Measurements from ENCODE around the gene CCDC172. TPM values are rescaled to one million over a fixed set of nuclear protein-coding genes. Genes with fewer than 3 reads are reported as not detected.

CCDC172 gene
- total and polyA plus RNA-seq, 2 of the 4 experiments (the other 2 are of a cell fraction): not detected

DNA sequence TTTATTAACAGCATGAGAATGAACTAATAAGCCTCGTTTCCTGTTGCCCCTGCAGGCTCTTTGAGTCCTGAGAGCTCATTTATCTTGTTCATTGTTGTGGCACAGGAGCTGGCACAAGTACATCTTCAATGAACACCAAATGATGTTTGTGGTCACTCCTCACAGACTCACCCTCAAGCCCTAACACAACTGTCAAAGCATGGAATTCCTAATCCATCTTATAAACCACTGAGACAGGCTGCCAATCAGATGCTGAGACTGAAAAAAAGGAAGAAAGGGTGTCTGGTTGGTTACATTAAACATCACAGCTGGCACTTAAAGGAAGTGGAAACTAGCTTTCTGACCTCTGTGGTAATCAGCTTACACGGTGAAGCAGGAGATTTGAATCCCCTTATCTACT, 7.7 kb upstream of the CCDC172 start:
- no peak for ATAC-seq (ENCODE audit: low read depth)
- Histone ChIP-seq H2AFZ (replicated peaks; ENCODE audit: low read length, poor library complexity) (no peak overlapping the region), H2AK5ac (ENCODE audit: low read depth, low read length) (no peak overlapping the region), H3K27ac (ENCODE audit: insufficient read depth, low read length) (no peak overlapping the region), H4K20me1 (ENCODE audit: insufficient read depth, low read length) (no peaks in the 10 kb centered on the region), H3K23ac (ENCODE audit: low read depth, low read length) (no peak overlapping the region), H3K9me1 (ENCODE audit: insufficient read depth, low read length) (no peaks in the 10 kb centered on the region), H3K9ac (ENCODE audit: low read depth, low read length) (no peak overlapping the region), H3K4ac (ENCODE audit: low read depth, low read length) (no peak overlapping the region), H3K14ac (replicated peaks; ENCODE audit: low read depth, low read length) (no peak overlapping the region), H2BK15ac (ENCODE audit: low read depth, low read length) (no peak overlapping the region), H3K4me3 (ENCODE audit: insufficient read depth, low read depth, low read length) (no peak overlapping the region), H4K91ac (ENCODE audit: insufficient read depth, low read depth, low read length) (no peak overlapping the region), H2AK9ac (replicated peaks; ENCODE audit: low read depth, low read length, poor library complexity) (no peak overlapping the region), H2BK5ac (ENCODE audit: low read depth, low read length, poor library complexity, severe bottlenecking) (no peak overlapping the region), H4K5ac (ENCODE audit: low read depth, low read length) (no peak overlapping the region), H3K4me1 (ENCODE audit: control insufficient read depth, insufficient read depth, low read length) (no peaks in the 10 kb centered on the region), H4K8ac (ENCODE audit: low read depth in 2 of 2, low read length in 2 of 2) (no peak overlapping the region), H2BK120ac (ENCODE audit: low read depth, low read length) (no peak overlapping the region), H2BK20ac (ENCODE audit: low read depth, low read length) (no peak overlapping the region), H3K18ac (ENCODE audit: low read depth, low read length) (no peak overlapping the region), H3K36me3 (ENCODE audit: control insufficient read depth, insufficient read depth, low read length) (no peaks in the 10 kb centered on the region), H3K27me3 (ENCODE audit: control insufficient read depth, insufficient read depth, low read length) (no peaks in the 10 kb centered on the region), H3K56ac (ENCODE audit: extremely low read depth, insufficient read depth, low read length) (no peak overlapping the region), H3K9me3 (ENCODE audit: control insufficient read depth, insufficient read depth, low read length) (no peaks in the 10 kb centered on the region), H3K79me1 (ENCODE audit: low read depth in 1 of 2, low read length in 2 of 2) (no peaks in the 10 kb centered on the region), H3K4me2 (ENCODE audit: low read depth, low read length) (no peak overlapping the region)
- BruUV-seq (replicated peaks): no TSS peak
- in situ Hi-C loops (cut with MboI; ENCODE audit: low sequenced_read_pairs) (no loop called here), intact Hi-C loops (cut with micrococcal nuclease) (no loop called here), dilution Hi-C loops (cut with HindIII; ENCODE audit: low sequenced_read_pairs, unreplicated experiment) (no loop called here)
- WGBS, 2 experiments (ENCODE audit: extremely low coverage in 2 of 2, insufficient read length in 1 of 2): 0% methylated on average over 1 of the region's 2 CpGs; no CpG with 5 or more reads in 1 of the 2 experiments
- POLR2A ChIA-PET (ENCODE audit: unreplicated experiment): no interaction called here
- no peak for DNase-seq
- no peak for TF ChIP-seq NFE2L2 (IDR thresholded peaks at IDR 0.05; ENCODE audit: low read depth, low read length)
- no peak for TF ChIP-seq CHD1 (IDR thresholded peaks at IDR 0.05; ENCODE audit: low read depth, low read length)
- no peak for TF ChIP-seq RCOR1 (IDR thresholded peaks at IDR 0.05; ENCODE audit: insufficient replicate concordance, low read length)
- no peak for TF ChIP-seq FOS (IDR thresholded peaks at IDR 0.05; ENCODE audit: low read depth, low read length)
- TF ChIP-seq BHLHE40 (IDR thresholded peaks at IDR 0.05; ENCODE audit: low read depth, low read length): no peak
- TF ChIP-seq SMC3 (IDR thresholded peaks at IDR 0.05; ENCODE audit: low read depth, low read length): no peak
- TF ChIP-seq, protein P1, sequence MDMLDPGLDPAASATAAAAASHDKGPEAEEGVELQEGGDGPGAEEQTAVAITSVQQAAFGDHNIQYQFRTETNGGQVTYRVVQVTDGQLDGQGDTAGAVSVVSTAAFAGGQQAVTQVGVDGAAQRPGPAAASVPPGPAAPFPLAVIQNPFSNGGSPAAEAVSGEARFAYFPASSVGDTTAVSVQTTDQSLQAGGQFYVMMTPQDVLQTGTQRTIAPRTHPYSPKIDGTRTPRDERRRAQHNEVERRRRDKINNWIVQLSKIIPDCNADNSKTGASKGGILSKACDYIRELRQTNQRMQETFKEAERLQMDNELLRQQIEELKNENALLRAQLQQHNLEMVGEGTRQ (IDR thresholded peaks at IDR 0.05; ENCODE audit: low read depth, low read length): no peak
- TF ChIP-seq RFX5 (IDR thresholded peaks at IDR 0.05; ENCODE audit: low read depth, low read length): no peak
- TF ChIP-seq, protein P2, sequence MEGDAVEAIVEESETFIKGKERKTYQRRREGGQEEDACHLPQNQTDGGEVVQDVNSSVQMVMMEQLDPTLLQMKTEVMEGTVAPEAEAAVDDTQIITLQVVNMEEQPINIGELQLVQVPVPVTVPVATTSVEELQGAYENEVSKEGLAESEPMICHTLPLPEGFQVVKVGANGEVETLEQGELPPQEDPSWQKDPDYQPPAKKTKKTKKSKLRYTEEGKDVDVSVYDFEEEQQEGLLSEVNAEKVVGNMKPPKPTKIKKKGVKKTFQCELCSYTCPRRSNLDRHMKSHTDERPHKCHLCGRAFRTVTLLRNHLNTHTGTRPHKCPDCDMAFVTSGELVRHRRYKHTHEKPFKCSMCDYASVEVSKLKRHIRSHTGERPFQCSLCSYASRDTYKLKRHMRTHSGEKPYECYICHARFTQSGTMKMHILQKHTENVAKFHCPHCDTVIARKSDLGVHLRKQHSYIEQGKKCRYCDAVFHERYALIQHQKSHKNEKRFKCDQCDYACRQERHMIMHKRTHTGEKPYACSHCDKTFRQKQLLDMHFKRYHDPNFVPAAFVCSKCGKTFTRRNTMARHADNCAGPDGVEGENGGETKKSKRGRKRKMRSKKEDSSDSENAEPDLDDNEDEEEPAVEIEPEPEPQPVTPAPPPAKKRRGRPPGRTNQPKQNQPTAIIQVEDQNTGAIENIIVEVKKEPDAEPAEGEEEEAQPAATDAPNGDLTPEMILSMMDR (conservative IDR thresholded peaks at IDR 0.05; ENCODE audit: low read depth, low read length): no peak
- TF ChIP-seq, protein P3, sequence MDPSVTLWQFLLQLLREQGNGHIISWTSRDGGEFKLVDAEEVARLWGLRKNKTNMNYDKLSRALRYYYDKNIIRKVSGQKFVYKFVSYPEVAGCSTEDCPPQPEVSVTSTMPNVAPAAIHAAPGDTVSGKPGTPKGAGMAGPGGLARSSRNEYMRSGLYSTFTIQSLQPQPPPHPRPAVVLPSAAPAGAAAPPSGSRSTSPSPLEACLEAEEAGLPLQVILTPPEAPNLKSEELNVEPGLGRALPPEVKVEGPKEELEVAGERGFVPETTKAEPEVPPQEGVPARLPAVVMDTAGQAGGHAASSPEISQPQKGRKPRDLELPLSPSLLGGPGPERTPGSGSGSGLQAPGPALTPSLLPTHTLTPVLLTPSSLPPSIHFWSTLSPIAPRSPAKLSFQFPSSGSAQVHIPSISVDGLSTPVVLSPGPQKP (IDR thresholded peaks at IDR 0.05; ENCODE audit: borderline replicate concordance, low read depth, low read length): no peak
- no peak for TF ChIP-seq MAFK (IDR thresholded peaks at IDR 0.05; ENCODE audit: low read depth, low read length)
- TF ChIP-seq CEBPB (IDR thresholded peaks at IDR 0.05; ENCODE audit: low read depth, low read length): no peak
- no peak for TF ChIP-seq MXI1 (IDR thresholded peaks at IDR 0.05; ENCODE audit: borderline replicate concordance, low read depth, low read length)
- no peak for TF ChIP-seq MAZ (IDR thresholded peaks at IDR 0.05; ENCODE audit: borderline replicate concordance, low read depth, low read length)
- TF ChIP-seq RAD21 (IDR thresholded peaks at IDR 0.05; ENCODE audit: low read length): no peak
- no peak for TF ChIP-seq POLR2A (IDR thresholded peaks at IDR 0.05; ENCODE audit: low read depth, low read length)
- CTCF ChIA-PET: no interaction called here

All from IMR-90 (cell line).